Loucy (cell line): ENCODE measurements around the gene PKD2.

Experiments used
- H2AFZ ChIP-seq: fragments of 200-600 bp; sonication (generic); 2 replicates; pipeline ENCODE4 v1.6.0; 2016; ENCODE audit warnings: antibody characterized with exemption, mild to moderate bottlenecking, low read length, moderate library complexity
- H3F3A ChIP-seq: fragments of 200-600 bp; 2 replicates; pipeline ENCODE4 v1.6.0; 2016; ENCODE audit warnings: antibody characterized with exemption, low read depth, mild to moderate bottlenecking
- H3K27me3 ChIP-seq: fragments of 200-600 bp; sonication (generic); 2 replicates; pipeline ENCODE4 v1.6.1; 2014; ENCODE audit warnings: low read length, mild to moderate bottlenecking; ENCODE audit not compliant: insufficient read depth, poor library complexity, severe bottlenecking
- H3K36me3 ChIP-seq: fragments of 200-600 bp; sonication (generic); 2 replicates; pipeline ENCODE4 v1.6.1; 2016; ENCODE audit warnings: low read length; ENCODE audit not compliant: insufficient read depth
- H3K4me1 ChIP-seq: fragments of 200-600 bp; sonication (generic); 2 replicates; pipeline ENCODE4 v1.5.1; 2014; ENCODE audit warnings: low read length, mild to moderate bottlenecking; ENCODE audit not compliant: insufficient read depth, poor library complexity, severe bottlenecking
- H3K4me2 ChIP-seq: fragments of 200-600 bp; sonication (generic); 2 replicates; pipeline ENCODE4 v1.6.0; 2014; ENCODE audit warnings: antibody characterized with exemption, low read length, low read depth, mild to moderate bottlenecking; ENCODE audit not compliant: poor library complexity, severe bottlenecking
- H3K4me3 ChIP-seq: fragments of 200-600 bp; sonication (generic); 2 replicates; pipeline ENCODE4 v1.5.1; 2014; ENCODE audit warnings: low read length, mild to moderate bottlenecking, mixed read lengths; ENCODE audit not compliant: poor library complexity, severe bottlenecking
- H3K79me2 ChIP-seq: fragments of 200-600 bp; sonication (generic); 2 replicates; pipeline ENCODE4 v1.6.1; 2014; ENCODE audit warnings: low read length; ENCODE audit not compliant: insufficient read depth
- H3K9ac ChIP-seq: fragments of 200-600 bp; sonication (generic); 2 replicates; pipeline ENCODE4 v1.6.0; 2014; ENCODE audit warnings: mild to moderate bottlenecking, low read depth, low read length, moderate library complexity; ENCODE audit not compliant: poor library complexity, severe bottlenecking
- H3K9me2 ChIP-seq: fragments of 200-600 bp; sonication (generic); replicated peaks from 2 replicates; pipeline ENCODE4 v1.6.1; 2016; ENCODE audit warnings: low read depth, low read length, mixed read lengths
- H3K9me3 ChIP-seq: fragments of 200-600 bp; sonication (generic); 2 replicates; pipeline ENCODE4 v1.6.1; 2014; ENCODE audit warnings: mild to moderate bottlenecking, antibody characterized with exemption, low read length, low read depth; ENCODE audit not compliant: insufficient read depth
- H4K20me1 ChIP-seq: fragments of 200-600 bp; sonication (generic); 2 replicates; pipeline ENCODE4 v1.6.0; 2014; ENCODE audit warnings: antibody characterized with exemption, low read length, mild to moderate bottlenecking; ENCODE audit not compliant: insufficient read depth, poor library complexity, severe bottlenecking
- EZH2phosphoT487 ChIP-seq: fragments of 200-600 bp; IDR thresholded peaks from 2 replicates; pipeline ENCODE4 v1.6.1; 2018; ENCODE audit warnings: antibody characterized with exemption, mild to moderate bottlenecking, moderate library complexity, borderline replicate concordance
- TF ChIP-seq, protein P1 (sequence below): fragments of 200-600 bp; sonication (generic); conservative IDR thresholded peaks from 2 replicates; pipeline ENCODE4 v1.5.1; 2014; ENCODE audit warnings: mild to moderate bottlenecking, antibody characterized with exemption, low read length

Gene PKD2

DNA sequence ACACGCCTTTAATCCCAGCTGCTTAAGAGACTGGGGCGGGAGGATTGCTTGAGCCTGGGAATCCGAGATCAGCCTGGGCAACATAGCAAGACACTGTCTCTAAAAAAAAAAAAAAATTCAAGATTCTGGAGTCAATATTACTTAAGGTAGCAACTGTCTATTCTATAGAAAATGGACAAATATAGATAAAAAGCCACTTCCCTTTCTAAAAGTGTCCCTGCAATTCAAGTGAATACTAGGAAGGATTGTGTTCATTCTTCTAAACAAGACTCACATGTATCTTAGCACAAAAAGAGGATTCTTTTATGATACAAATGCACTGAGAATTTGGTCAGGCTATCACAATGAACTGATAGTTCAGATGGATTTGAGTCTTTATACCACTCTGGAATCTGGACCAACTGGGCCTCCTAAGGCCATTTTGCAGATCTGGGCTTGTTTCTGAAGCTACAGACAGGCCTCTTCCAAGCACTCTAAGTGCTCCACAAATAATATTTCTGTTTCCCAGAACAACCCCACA is 7.0 kb downstream of the PKD2 start:
- no peak overlapping the region for H3K9ac ChIP-seq
- H3K9me3 ChIP-seq = no peaks in the 10 kb centered on the region
- peaks cover 41% of the 10 kb centered on the region for H4K20me1 ChIP-seq
- H2AFZ ChIP-seq = no peak overlapping the region
- H3K27me3 ChIP-seq = no peaks in the 10 kb centered on the region
- peaks cover 58% of the 10 kb centered on the region for H3K4me1 ChIP-seq
- H3K36me3 ChIP-seq = 0 out of 2 replicates have a peak, but pooled peaks cover 1% of the 10 kb centered on the region
- TF ChIP-seq, protein P1, sequence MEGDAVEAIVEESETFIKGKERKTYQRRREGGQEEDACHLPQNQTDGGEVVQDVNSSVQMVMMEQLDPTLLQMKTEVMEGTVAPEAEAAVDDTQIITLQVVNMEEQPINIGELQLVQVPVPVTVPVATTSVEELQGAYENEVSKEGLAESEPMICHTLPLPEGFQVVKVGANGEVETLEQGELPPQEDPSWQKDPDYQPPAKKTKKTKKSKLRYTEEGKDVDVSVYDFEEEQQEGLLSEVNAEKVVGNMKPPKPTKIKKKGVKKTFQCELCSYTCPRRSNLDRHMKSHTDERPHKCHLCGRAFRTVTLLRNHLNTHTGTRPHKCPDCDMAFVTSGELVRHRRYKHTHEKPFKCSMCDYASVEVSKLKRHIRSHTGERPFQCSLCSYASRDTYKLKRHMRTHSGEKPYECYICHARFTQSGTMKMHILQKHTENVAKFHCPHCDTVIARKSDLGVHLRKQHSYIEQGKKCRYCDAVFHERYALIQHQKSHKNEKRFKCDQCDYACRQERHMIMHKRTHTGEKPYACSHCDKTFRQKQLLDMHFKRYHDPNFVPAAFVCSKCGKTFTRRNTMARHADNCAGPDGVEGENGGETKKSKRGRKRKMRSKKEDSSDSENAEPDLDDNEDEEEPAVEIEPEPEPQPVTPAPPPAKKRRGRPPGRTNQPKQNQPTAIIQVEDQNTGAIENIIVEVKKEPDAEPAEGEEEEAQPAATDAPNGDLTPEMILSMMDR = no peak
- no peak for TF ChIP-seq EZH2phosphoT487
- no peaks in the 10 kb centered on the region for H3F3A ChIP-seq
- peaks cover 74% of the 10 kb centered on the region for H3K79me2 ChIP-seq
- no peaks in the 10 kb centered on the region for H3K9me2 ChIP-seq
- no peak overlapping the region for H3K4me3 ChIP-seq
- peak overlapping the region; percentile 86 for H3K4me2 ChIP-seq

DNA sequence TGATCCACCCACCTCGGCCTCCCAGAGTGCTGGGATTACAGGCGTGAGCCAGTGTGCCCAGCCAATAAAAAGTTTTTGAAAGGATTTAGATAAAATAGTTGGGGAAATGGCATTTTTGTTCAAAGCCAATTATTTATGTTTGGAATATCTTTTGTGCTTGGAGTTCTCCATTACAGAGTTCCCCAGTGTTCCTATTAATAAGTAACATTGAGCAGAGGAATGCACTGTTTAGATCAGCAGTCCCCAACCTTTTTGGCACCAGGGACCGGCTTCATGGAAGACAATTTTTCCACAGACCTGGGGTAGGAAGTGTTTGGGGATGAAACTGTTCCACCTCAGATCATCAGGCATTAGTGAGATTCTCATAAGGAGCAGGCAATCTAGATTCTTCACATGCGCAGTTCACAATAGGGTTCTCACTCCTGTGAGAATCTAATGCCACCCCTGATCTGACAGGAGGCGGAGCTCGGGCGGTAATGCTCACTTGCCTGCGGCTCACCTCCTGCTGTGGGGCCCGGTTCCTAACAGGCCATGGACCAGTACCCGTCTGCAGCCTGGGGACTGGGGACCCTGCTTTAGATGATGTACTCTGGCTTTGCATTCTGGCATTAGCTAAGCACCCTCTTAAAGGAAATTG is 8.3 kb downstream of the PKD2 start:
- Histone ChIP-seq H3K4me3 (no peak overlapping the region), H3K4me2 (no peak overlapping the region), H3K27me3 (no peaks in the 10 kb centered on the region), H4K20me1 (peaks cover 32% of the 10 kb centered on the region), H3K4me1 (peaks cover 51% of the 10 kb centered on the region), H3F3A (no peaks in the 10 kb centered on the region), H2AFZ (no peak overlapping the region), H3K79me2 (peaks cover 60% of the 10 kb centered on the region), H3K9me3 (no peaks in the 10 kb centered on the region), H3K9ac (no peak overlapping the region), H3K36me3 (peaks cover 6% of the 10 kb centered on the region; the same call in 1 of the 2 replicates), H3K9me2 (no peaks in the 10 kb centered on the region)
- TF ChIP-seq EZH2phosphoT487 = no peak
- TF ChIP-seq, protein P1 = no peak

DNA sequence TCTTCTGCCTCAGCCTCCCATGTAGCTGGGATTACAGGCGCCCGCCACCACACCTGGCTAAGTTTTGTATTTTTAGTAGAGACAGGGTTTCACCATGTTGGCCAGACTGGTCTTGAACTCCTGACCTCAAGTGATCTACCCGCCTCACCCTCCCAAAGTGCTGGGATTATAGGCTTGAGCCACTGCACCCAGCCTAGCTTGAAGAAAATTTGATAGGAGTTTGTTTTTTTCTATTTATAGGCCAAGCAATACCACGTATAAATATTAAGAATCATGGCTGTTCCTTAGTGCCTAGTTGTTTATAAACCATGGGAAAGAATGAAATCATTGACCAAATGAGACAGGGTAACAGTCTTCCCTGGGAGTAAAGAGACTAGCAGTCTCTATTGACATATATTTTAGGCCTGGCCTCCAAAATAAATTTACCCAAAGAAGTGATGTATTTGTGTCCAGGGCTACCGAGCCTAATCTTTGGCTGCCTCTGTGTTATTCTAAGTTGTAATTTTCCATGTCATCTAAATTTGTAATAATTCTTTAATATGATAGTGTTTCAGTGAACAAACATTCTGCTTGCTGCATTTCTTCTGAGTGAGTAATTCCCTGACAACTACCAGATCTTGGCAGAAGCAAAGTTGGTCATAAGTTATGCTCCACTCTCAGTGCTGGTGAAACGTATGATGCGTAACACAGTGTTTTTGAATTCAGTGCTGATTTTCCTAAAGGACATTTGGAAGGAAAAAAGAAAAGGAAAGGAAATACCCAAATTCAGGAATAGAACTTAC is 10.3 kb downstream of the PKD2 start:
- H3K4me1 ChIP-seq = peaks cover 32% of the 10 kb centered on the region
- peak overlapping the region; percentile 30 for H3K4me2 ChIP-seq
- no peak overlapping the region for H3K4me3 ChIP-seq
- no peaks in the 10 kb centered on the region for H3K27me3 ChIP-seq
- no peaks in the 10 kb centered on the region for H3K9me2 ChIP-seq
- H3K9me3 ChIP-seq = no peaks in the 10 kb centered on the region
- peaks cover 41% of the 10 kb centered on the region for H3K79me2 ChIP-seq
- H2AFZ ChIP-seq = no peak overlapping the region
- H3K9ac ChIP-seq = no peak overlapping the region
- no peaks in the 10 kb centered on the region for H3F3A ChIP-seq
- H4K20me1 ChIP-seq = peaks cover 19% of the 10 kb centered on the region
- peaks cover 25% of the 10 kb centered on the region; the same call in 1 of the 2 replicates for H3K36me3 ChIP-seq
- TF ChIP-seq, protein P1 = no peak
- TF ChIP-seq EZH2phosphoT487 = no peak
